Choroid plexus epithelial cell (primary cell): ENCODE results near the gene PDE4B.
"Not testable (repeated sequence)": the region's sequence is repeated elsewhere in the genome, so short reads cannot be mapped to it uniquely, and the experiment has no call there.

ENCODE experiments used
- DNase-seq: peaks from one replicate; pipeline ENCODE4 v3.0.0-alpha.2; 2010; ENCODE audit warnings: low read depth
- H3K4me3 ChIP-seq: 2 replicates; pipeline ENCODE4 v1.5.1; 2011; ENCODE audit warnings: low read depth, mild to moderate bottlenecking, control low read depth, low read length, moderate library complexity
- TF ChIP-seq, protein P1 (sequence below): conservative IDR thresholded peaks from 2 replicates; pipeline ENCODE4 v1.5.1; 2011; ENCODE audit warnings: low read depth, mild to moderate bottlenecking, control low read depth, inconsistent platforms, low read length, moderate library complexity

Gene PDE4B

DNA sequence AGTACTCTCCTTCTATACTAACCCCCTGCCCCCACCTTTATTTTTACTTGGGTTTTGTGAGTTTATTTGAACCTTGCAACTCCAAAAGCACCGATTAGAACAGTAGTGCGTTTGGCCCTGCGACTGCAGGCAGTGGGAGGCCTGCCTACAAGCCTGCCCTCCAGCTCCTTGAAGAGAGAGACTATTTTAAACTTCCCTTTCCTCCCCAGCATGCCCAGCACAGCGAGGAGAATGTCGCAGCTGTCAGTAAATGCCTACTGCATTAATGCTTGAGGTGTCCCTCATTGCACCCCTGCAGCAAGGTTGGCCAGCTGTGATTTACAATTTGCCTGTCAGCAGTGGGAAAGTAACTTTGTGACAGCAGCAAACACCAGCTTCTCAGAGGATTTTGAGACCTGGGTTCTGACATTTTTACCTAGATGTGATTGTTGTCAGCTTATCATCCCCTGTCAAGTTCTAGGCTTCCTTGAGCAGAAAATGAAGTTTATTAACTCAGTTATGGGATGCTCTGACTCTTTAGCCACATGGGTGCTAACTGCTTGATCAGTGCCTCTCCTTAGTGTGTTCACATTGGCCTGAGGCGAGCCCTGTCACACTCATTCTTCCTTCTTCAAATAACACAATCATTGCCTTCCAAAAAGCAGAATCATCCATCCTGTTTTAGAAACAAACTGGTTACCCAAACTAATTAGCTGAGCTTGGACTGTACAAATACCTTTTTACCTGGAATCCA lies 170.6 kb downstream of the PDE4B start:
- TF ChIP-seq, protein P1, sequence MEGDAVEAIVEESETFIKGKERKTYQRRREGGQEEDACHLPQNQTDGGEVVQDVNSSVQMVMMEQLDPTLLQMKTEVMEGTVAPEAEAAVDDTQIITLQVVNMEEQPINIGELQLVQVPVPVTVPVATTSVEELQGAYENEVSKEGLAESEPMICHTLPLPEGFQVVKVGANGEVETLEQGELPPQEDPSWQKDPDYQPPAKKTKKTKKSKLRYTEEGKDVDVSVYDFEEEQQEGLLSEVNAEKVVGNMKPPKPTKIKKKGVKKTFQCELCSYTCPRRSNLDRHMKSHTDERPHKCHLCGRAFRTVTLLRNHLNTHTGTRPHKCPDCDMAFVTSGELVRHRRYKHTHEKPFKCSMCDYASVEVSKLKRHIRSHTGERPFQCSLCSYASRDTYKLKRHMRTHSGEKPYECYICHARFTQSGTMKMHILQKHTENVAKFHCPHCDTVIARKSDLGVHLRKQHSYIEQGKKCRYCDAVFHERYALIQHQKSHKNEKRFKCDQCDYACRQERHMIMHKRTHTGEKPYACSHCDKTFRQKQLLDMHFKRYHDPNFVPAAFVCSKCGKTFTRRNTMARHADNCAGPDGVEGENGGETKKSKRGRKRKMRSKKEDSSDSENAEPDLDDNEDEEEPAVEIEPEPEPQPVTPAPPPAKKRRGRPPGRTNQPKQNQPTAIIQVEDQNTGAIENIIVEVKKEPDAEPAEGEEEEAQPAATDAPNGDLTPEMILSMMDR: no peak
- no peak overlapping the region for H3K4me3 ChIP-seq
- no peak for DNase-seq

DNA sequence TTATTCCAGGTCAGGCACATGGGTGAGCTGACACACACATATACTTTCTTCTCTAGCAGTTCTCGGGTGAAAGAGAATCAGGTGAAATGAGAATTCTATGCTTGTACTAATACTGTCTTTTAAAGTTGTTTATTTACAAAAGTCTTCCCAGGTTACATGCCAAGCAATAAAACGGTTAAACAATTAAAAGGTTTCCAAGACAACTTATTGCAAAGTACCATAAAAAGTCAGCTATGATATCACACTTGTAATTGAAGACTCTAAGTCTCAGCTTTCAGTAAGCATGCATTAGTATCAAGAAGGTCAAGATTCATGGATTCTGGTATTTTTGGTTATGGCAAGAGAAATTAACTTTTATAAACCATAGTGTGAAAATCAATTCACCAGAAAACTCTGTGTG lies 171.4 kb downstream of the PDE4B start:
- no peak for DNase-seq
- TF ChIP-seq, protein P1: no peak
- no peak overlapping the region for H3K4me3 ChIP-seq

DNA sequence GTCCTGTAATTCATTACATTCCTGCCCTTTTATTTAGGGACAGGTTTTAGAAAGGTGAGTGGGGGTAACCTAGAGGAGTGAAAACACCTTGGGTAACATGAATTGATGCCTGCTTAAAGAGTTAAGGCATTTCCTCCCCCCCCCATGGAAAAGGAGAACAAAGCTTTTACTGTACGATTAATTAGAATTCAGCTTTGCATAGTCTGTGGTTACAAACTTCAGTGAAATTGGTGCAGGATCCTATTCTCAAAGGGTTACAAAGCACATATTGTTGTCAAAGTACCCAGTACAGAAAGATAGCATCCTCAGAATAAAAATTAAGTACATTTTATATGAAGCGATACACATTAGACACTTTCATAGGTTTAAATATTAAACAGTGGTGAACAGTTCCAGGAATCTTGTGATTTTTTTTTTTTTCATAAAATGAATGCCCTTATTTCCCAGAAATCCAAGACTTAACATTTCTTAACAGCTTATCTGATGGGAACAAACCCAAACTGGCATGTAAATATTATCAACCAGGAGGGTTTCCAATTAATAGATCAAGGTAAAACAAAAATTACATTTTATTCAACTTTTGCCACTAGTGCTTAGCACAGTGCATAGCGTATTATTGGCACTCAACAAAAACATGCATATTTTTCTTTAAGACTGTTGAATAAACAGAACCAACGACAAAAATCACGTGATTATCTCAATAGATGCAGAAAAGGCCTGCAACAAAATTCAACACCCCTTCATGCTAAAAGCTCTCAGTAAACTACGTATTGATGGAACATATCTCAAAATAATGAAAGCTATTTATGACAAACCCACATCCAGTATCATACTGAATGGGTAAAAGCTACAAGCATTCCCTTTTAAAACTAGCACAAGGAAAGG lies 172.7 kb downstream of the PDE4B start:
- TF ChIP-seq, protein P1: no peak
- no peak for DNase-seq
- H3K4me3 ChIP-seq: no peak overlapping the region

DNA sequence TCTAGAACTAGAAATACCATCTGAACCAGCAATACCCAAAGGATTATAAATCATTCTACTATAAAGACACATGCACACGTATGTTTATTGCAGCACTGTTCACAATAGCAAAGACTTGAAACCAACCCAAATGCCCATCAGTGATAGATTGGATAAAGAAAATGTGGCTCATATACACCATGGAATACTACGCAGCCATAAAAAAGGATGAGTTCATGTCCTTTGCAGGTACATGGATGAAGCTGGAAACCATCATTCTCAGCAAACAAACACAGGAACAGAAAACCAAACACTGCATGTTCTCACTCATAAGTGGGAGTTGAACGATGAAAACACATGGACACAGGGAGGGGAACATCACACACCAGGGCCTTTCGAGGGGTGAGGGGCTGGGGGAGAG lies 174.8 kb downstream of the PDE4B start:
- H3K4me3 ChIP-seq, DNase-seq: not testable (repeated sequence)

DNA sequence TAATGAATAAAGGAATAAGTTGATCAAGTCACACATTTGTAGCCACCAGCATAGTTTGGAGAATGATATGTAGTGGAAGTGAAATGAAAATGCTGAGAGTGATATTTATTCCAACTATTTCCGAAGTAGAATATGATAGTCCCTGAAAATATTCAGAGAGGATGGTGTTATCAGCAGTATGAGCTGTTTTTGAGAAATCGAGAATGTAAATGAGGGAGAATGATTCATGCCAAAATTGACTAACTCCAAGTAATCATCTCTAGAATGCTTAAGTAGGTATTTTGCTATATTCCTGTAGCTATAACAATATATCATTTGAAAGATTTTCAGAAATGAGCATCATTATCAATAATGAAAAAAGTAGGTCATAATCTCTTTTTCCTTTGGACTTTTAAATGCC lies 178.9 kb downstream of the PDE4B start:
- no peak overlapping the region for H3K4me3 ChIP-seq
- TF ChIP-seq, protein P1: no peak
- DNase-seq: peak; percentile 33

DNA sequence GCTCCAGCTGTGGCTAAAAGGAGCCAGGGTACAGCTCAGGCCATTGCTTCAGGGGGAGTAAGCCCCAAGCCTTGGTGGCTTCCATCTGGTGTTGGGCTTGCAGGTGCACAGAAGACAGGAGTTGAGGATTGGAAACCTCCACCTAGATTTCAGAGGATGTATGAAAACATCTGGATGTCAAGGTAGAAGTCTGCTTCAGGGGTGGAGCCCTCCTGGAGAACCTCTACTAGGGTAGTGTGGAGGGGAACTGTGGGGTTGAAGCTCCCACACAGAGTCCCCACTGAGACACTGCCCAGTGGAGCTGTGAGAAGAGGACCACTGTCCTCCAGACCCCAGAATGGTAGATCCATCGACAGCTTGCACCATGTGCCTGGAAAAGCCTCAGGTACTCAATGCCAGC lies 183.0 kb downstream of the PDE4B start:
- DNase-seq: no peak
- H3K4me3 ChIP-seq: no peak overlapping the region
- TF ChIP-seq, protein P1: no peak

DNA sequence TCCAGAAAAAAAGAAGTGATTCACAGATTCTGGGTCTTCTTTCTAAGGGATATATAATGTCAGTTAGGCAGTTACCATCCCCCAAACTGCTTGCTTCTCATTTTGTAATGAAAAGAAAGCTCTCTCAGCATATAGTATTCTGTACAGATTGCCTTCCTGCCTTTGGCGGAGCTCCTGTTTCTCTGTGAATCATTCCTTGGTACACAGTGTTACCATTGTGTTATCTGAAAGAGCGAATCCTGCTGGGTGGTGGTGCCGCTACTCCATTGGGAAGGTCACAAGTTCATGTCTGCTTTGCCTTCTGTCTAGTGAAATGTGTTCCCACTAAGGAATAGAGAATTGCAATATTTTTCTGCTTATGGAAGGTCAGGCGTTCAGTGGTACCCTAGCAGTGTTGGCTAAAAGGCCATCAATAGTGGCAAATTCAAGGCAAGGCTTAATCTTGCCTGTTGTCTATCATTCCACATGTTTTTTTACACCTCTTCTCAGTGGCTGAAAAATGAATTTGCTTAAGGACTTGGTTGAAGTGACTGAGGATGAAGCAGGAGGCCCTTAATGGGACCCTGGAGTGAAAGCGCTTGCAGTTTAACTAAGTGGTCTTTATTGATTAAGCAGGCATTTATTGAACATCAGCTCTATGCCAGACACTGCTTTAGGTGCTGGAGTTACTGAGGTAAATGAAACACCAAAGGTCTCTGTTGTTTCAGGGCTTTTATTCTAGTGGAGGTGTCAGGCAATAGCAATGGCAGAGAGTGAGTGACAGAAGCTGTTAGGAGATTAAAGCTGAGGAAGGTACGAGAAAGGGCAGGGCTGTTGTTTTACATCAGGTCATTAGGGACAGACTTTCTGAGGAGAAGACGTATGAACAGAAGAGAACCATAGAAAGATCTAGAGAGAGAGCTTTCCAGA lies 186.7 kb downstream of the PDE4B start:
- no peak overlapping the region for H3K4me3 ChIP-seq
- DNase-seq: peak; percentile 83
- TF ChIP-seq, protein P1: no peak
